ENCODE measurements around the gene ARMC3.
"Not testable (repeated sequence)": the region's sequence is repeated elsewhere in the genome, so short reads cannot be mapped to it uniquely, and the experiment has no call there.

The ARMC3 gene

DNA sequence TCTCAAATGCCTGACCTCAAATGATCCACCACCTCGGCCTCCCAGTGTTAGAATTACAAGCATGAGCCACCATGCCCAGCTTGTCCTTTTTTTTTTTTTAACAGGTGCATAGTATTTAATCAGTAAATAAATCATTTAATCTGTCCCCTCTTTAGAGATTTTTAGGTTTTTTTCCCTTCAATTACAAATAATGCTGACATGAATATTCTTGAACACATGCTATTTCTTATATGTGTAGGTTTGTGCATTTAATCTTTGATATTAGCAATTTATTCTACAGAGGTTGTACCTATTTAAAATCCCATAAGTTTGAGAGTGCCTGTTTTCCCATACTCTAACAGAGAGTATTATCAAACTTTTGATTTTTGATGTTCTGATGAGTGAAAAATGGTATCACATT lies 24.2 kb upstream of the ARMC3 start:
- Histone ChIP-seq H3K36me3 (ENCODE audit: control insufficient read depth, insufficient read depth, low read length) (no peaks in the 10 kb centered on the region), H3K4me3 (ENCODE audit: low read depth, low read length) (no peak overlapping the region), H3K27me3 (ENCODE audit: control insufficient read depth, insufficient read depth, low read length) (no peaks in the 10 kb centered on the region), H3K27ac (ENCODE audit: low read depth, low read length) (no peak overlapping the region), H3K9me3 (ENCODE audit: control insufficient read depth, insufficient read depth, low read length) (peaks cover 16% of the 10 kb centered on the region), H3K4me1 (ENCODE audit: control insufficient read depth, insufficient read depth, low read length) (no peaks in the 10 kb centered on the region), H3K9ac (ENCODE audit: low read depth, low read length) (no peak overlapping the region)

DNA sequence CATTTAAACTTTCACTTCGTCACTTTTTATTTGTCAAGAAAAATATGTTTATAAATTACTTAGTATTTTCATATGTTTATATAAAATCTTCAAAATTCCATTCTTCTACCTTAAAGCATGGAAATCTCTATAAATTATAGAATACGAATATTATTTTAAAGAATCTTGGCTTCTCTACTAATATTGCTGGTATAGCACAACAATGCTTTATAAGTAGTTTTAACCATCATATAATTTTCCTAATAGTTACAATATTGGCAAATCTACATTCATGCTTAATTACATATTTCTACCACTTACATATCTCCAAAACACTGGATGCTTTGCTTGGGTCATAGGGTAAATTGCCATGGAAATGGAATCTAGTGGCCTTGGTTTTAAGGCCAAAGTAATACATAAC lies 21.1 kb upstream of the ARMC3 start:
- Histone ChIP-seq H3K4me3 (ENCODE audit: low read depth, low read length) (no peak overlapping the region), H3K27me3 (ENCODE audit: control insufficient read depth, insufficient read depth, low read length) (no peaks in the 10 kb centered on the region), H3K9me3 (ENCODE audit: control insufficient read depth, insufficient read depth, low read length) (peaks cover 20% of the 10 kb centered on the region), H3K9ac (ENCODE audit: low read depth, low read length) (no peak overlapping the region), H3K36me3 (ENCODE audit: control insufficient read depth, insufficient read depth, low read length) (no peaks in the 10 kb centered on the region), H3K4me1 (ENCODE audit: control insufficient read depth, insufficient read depth, low read length) (no peaks in the 10 kb centered on the region), H3K27ac (ENCODE audit: low read depth, low read length) (no peak overlapping the region)

DNA sequence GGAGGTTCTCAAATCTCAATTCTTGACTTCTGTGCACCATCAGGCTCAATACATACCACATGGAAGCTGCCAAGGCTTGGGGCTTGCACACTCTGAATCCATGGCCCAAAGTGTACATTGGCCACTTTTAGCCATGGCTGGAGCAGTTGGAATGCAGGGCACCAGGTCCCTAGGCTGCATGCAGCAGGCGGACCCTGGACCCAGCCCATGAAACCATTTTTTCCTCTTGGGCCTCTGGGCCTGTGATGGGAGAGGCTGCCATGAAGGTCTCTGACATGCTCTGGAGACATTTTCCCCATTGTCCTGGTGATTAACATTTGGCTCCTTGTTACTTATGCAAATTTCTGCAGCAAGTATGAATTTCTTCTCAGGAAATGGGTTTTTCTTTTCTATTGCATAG lies 19.0 kb upstream of the ARMC3 start:
- Histone ChIP-seq H3K27ac (ENCODE audit: low read depth, low read length) (no peak overlapping the region), H3K4me3 (ENCODE audit: low read depth, low read length) (no peak overlapping the region), H3K9ac (ENCODE audit: low read depth, low read length) (no peak overlapping the region), H3K9me3 (ENCODE audit: control insufficient read depth, insufficient read depth, low read length) (peaks cover 20% of the 10 kb centered on the region), H3K36me3 (ENCODE audit: control insufficient read depth, insufficient read depth, low read length) (no peaks in the 10 kb centered on the region), H3K4me1 (ENCODE audit: control insufficient read depth, insufficient read depth, low read length) (no peaks in the 10 kb centered on the region), H3K27me3 (ENCODE audit: control insufficient read depth, insufficient read depth, low read length) (no peaks in the 10 kb centered on the region)

- not testable (repeated sequence) for H3K27me3 ChIP-seq (ENCODE audit: control insufficient read depth, insufficient read depth, low read length); H3K36me3 ChIP-seq (ENCODE audit: control insufficient read depth, insufficient read depth, low read length); H3K9ac ChIP-seq (ENCODE audit: low read depth, low read length); H3K27ac ChIP-seq (ENCODE audit: low read depth, low read length); H3K4me3 ChIP-seq (ENCODE audit: low read depth, low read length); H3K4me1 ChIP-seq (ENCODE audit: control insufficient read depth, insufficient read depth, low read length)
- peaks cover 20% of the 10 kb centered on the region for H3K9me3 ChIP-seq (ENCODE audit: control insufficient read depth, insufficient read depth, low read length)
Observed at GRCh38 chr10:22909673-22910072, 18.2 kb upstream of the ARMC3 start.

- Histone ChIP-seq H3K4me3 (ENCODE audit: low read depth, low read length) (no peak overlapping the region), H3K4me1 (ENCODE audit: control insufficient read depth, insufficient read depth, low read length) (no peaks in the 10 kb centered on the region), H3K36me3 (ENCODE audit: control insufficient read depth, insufficient read depth, low read length) (no peaks in the 10 kb centered on the region), H3K27me3 (ENCODE audit: control insufficient read depth, insufficient read depth, low read length) (no peaks in the 10 kb centered on the region), H3K27ac (ENCODE audit: low read depth, low read length) (no peak overlapping the region), H3K9ac (ENCODE audit: low read depth, low read length) (no peak overlapping the region), H3K9me3 (ENCODE audit: control insufficient read depth, insufficient read depth, low read length) (peaks cover 17% of the 10 kb centered on the region; the same call in 1 of the 2 replicates)
Observed at GRCh38 chr10:22911067-22911466, 16.8 kb upstream of the ARMC3 start.

DNA sequence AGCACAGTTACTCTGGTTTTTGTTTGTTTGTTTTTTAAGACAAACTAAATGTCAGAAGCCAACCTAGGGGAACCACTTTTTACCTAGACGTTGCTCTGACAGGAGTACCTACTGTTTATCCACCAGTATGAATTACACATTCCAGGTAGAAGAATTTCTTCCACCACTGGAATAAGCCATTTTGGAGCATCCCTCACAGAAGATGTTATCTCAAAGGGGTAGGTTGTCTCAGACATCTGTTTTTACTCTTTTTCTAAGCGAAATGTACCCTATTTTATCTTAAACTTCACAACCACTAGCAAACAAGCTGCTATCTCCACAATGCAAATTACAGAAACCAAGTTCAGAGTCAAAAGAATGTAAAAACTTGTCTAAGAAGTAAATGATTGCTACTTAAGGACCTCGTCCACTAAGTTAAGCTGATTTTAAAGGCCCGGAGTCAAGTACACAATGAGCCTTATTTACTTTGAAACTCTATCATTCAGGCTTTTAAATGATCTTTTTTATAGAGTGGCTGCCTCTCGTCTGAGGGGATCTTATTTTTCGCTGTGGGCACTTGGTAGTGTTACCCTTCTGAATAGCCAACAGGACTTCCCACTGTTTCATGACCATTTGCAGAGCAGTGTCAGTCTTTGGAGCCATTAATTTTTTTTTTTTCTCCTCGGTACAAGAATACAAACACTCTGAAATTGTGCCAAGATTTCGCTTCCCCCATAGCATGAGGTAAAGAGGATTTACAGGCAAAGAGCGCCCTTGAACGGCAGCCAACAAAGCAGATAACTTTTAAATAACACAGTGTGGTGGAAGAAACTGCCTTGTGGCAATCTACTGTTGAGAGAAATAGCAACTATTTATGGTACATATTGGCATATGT lies 15.7 kb upstream of the ARMC3 start:
- Histone ChIP-seq H3K27ac (ENCODE audit: low read depth, low read length) (no peak overlapping the region), H3K36me3 (ENCODE audit: control insufficient read depth, insufficient read depth, low read length) (no peaks in the 10 kb centered on the region), H3K4me3 (ENCODE audit: low read depth, low read length) (no peak overlapping the region)

DNA sequence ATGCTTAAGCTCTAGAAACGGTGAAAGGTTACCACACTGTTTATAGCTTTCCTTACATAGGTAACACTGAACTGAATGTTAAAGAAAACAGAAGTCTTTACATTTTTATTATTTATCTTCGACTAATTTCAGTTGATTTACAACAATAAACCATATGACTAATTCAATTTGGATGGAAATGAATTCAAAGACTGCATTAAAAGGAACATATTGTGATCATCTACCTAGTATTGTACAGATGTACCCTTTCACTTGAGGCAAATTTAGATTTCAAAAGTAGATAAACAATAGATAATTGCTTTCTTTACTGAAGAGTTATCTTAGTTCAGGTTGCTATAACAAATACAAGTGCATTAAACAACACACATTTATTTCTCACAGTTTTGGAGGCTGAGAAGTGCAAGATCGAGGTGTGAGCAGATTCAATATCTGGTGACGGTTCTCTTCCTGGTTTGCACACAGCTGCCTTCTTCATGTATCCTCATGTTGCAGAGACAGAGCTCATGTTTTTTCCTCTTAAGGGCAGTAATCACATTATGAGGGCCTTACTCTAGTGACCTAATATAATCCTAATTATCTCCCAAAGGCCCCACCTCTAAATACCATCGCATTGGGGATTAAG lies 15.0 kb upstream of the ARMC3 start:
- Histone ChIP-seq H3K4me1 (ENCODE audit: control insufficient read depth, insufficient read depth, low read length) (no peaks in the 10 kb centered on the region), H3K9me3 (ENCODE audit: control insufficient read depth, insufficient read depth, low read length) (peaks cover 11% of the 10 kb centered on the region; the same call in 1 of the 2 replicates), H3K27me3 (ENCODE audit: control insufficient read depth, insufficient read depth, low read length) (no peaks in the 10 kb centered on the region), H3K9ac (ENCODE audit: low read depth, low read length) (no peak overlapping the region), H3K4me3 (ENCODE audit: low read depth, low read length) (no peak overlapping the region), H3K27ac (ENCODE audit: low read depth, low read length) (no peak overlapping the region), H3K36me3 (ENCODE audit: control insufficient read depth, insufficient read depth, low read length) (no peaks in the 10 kb centered on the region)

More for the DNA sequence above, 15.7 kb upstream of the ARMC3 start:
- Histone ChIP-seq H3K27me3 (ENCODE audit: control insufficient read depth, insufficient read depth, low read length) (no peaks in the 10 kb centered on the region), H3K4me1 (ENCODE audit: control insufficient read depth, insufficient read depth, low read length) (no peaks in the 10 kb centered on the region), H3K9ac (ENCODE audit: low read depth, low read length) (no peak overlapping the region), H3K9me3 (ENCODE audit: control insufficient read depth, insufficient read depth, low read length) (peaks cover 17% of the 10 kb centered on the region; the same call in 1 of the 2 replicates)

DNA sequence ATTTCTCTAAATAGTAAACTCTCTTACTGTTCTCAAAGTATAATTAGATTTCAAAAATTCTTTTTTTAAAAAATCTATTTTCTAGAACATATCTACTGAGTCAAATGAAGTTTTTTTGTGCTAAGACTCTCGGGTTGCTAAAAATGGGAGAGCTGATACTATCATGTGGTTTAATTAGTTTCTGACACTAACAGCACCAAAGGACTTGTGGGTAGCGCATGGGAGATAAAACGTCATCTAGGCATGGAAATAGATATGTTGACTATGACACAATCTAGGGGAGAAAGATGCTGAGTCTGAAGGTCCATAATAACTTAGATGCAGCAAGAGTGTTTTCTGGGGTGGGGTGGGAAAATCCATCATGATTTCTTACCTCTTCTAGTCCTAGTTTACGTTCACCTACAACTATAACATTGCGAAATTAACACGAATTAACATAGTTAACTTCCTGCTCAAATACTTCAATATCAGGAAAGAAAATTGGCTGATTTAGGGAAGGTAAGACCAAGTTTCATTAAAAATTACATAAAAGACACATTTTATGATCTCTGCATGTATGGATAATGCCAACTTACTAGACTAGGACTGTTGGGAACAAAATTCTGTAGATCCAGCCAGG lies 14.3 kb upstream of the ARMC3 start:
- Histone ChIP-seq H3K27me3 (ENCODE audit: control insufficient read depth, insufficient read depth, low read length) (no peaks in the 10 kb centered on the region), H3K4me1 (ENCODE audit: control insufficient read depth, insufficient read depth, low read length) (no peaks in the 10 kb centered on the region), H3K36me3 (ENCODE audit: control insufficient read depth, insufficient read depth, low read length) (no peaks in the 10 kb centered on the region), H3K27ac (ENCODE audit: low read depth, low read length) (no peak overlapping the region), H3K9ac (ENCODE audit: low read depth, low read length) (no peak overlapping the region), H3K4me3 (ENCODE audit: low read depth, low read length) (no peak overlapping the region), H3K9me3 (ENCODE audit: control insufficient read depth, insufficient read depth, low read length) (peaks cover 6% of the 10 kb centered on the region; the same call in 1 of the 2 replicates)

DNA sequence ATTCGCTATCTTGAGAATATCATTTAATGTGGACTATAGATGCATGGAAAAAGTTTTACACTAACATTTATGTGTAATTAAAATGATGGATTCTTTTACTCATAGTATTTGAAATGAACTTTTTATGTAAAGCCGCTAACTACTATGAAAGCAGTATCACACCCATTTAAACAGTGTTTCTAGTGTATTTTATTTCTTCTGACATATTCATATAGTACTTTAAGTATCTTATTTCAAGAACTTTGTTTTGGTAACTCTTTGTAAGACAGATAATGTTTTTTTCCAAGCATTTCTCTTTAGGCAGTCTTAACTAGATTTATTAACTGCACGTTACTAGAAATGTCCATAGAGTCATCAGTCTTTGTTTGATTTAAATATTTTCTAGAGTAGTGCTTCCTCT lies 12.5 kb upstream of the ARMC3 start:
- Histone ChIP-seq H3K36me3 (ENCODE audit: control insufficient read depth, insufficient read depth, low read length) (no peaks in the 10 kb centered on the region), H3K9ac (ENCODE audit: low read depth, low read length) (no peak overlapping the region), H3K4me1 (ENCODE audit: control insufficient read depth, insufficient read depth, low read length) (no peaks in the 10 kb centered on the region), H3K27ac (ENCODE audit: low read depth, low read length) (no peak overlapping the region), H3K27me3 (ENCODE audit: control insufficient read depth, insufficient read depth, low read length) (no peaks in the 10 kb centered on the region), H3K4me3 (ENCODE audit: low read depth, low read length) (no peak overlapping the region), H3K9me3 (ENCODE audit: control insufficient read depth, insufficient read depth, low read length) (no peaks in the 10 kb centered on the region)

GRCh38 chr10:22925088-22925487 lies 2.8 kb upstream of the ARMC3 start:
- Histone ChIP-seq H3K4me3 (ENCODE audit: low read depth, low read length) (no peak overlapping the region), H3K4me1 (ENCODE audit: control insufficient read depth, insufficient read depth, low read length) (peaks cover 4% of the 10 kb centered on the region; the same call in 1 of the 2 replicates), H3K36me3 (ENCODE audit: control insufficient read depth, insufficient read depth, low read length) (no peaks in the 10 kb centered on the region), H3K9ac (ENCODE audit: low read depth, low read length) (no peak overlapping the region), H3K27me3 (ENCODE audit: control insufficient read depth, insufficient read depth, low read length) (peaks cover 29% of the 10 kb centered on the region), H3K27ac (ENCODE audit: low read depth, low read length) (no peak overlapping the region), H3K9me3 (ENCODE audit: control insufficient read depth, insufficient read depth, low read length) (no peaks in the 10 kb centered on the region)

DNA sequence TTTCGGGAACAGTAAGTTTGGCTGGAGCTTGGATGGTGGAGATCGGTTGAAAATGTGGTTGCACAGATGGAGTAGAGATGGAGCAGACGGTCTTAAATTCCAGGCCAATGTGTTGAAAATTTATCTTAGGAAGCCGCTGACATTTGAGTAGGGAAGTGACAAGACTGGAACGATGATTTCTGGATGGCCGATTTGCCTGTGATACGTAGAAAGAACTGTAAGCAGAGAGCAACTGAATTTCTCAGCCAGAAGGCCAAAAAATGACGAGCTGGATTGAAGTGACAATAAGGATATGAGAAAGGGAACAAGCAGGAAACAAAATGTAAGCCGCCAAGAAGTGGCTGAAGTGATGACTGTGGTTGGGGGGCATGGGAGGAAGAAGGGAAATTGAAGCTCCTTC lies 687 bp upstream of the ARMC3 start:
- peak overlapping the region; percentile 72 for H3K4me3 ChIP-seq (ENCODE audit: low read depth, low read length)
- H3K9me3 ChIP-seq (ENCODE audit: control insufficient read depth, insufficient read depth, low read length), result no peaks in the 10 kb centered on the region
- peaks cover 9% of the 10 kb centered on the region for H3K4me1 ChIP-seq (ENCODE audit: control insufficient read depth, insufficient read depth, low read length)
- no peaks in the 10 kb centered on the region for H3K36me3 ChIP-seq (ENCODE audit: control insufficient read depth, insufficient read depth, low read length)
- no peak overlapping the region for H3K27ac ChIP-seq (ENCODE audit: low read depth, low read length)
- H3K9ac ChIP-seq (ENCODE audit: low read depth, low read length), result peak overlapping the region; percentile 52; the same call in 1 of the 2 replicates
- H3K27me3 ChIP-seq (ENCODE audit: control insufficient read depth, insufficient read depth, low read length), result peaks cover 29% of the 10 kb centered on the region
